Measurements from ENCODE around the gene ZCCHC7. TPM values are rescaled to one million over a fixed set of nuclear protein-coding genes. Genes with fewer than 3 reads are reported as not detected.
A peak's percentile ranks its signal among the peaks of the same experiment; 100 is the strongest.

Gene ZCCHC7
- total and polyA plus RNA-seq, 10 of the 15 experiments (the other 5 are each of a cell fraction or from before 2014, with no cell fraction given): 42.9 to 178 (median 53.3) TPM

- no peak for TF ChIP-seq SUZ12 (IDR thresholded peaks at IDR 0.05; ENCODE audit: unreplicated experiment)
- no peak for TF ChIP-seq HDAC6 (IDR thresholded peaks at IDR 0.05; ENCODE audit: unreplicated experiment)
- no peak for TF ChIP-seq SIN3A (IDR thresholded peaks at IDR 0.05; ENCODE audit: low read depth, low read length)
- no peak for TF ChIP-seq RBBP5 (conservative IDR thresholded peaks at IDR 0.05)
- no peak for TF ChIP-seq KLF5 (IDR thresholded peaks at IDR 0.05; ENCODE audit: partially characterized antibody)
- peak; percentile 65; the same call in 1 of the 2 replicates for TF ChIP-seq SMC3 (IDR thresholded peaks at IDR 0.05; ENCODE audit: borderline replicate concordance, low read length)
- no peak for TF ChIP-seq MXI1 (IDR thresholded peaks at IDR 0.05; ENCODE audit: low read depth, low read length)
- TF ChIP-seq CHD4 (IDR thresholded peaks at IDR 0.05): no peak
- no peak for TF ChIP-seq SUPT20H (IDR thresholded peaks at IDR 0.05; ENCODE audit: borderline replicate concordance, control insufficient read depth, low read depth, low read length)
- TF ChIP-seq PAX5 (IDR thresholded peaks at IDR 0.05; ENCODE audit: borderline replicate concordance, low read depth, low read length): 0 out of 2 replicates have a peak, but pooled peaks have one; percentile 27
- TF ChIP-seq NFYA (IDR thresholded peaks at IDR 0.05; ENCODE audit: borderline replicate concordance, low read depth, low read length): no peak
- TF ChIP-seq MTA3 (IDR thresholded peaks at IDR 0.05; ENCODE audit: borderline replicate concordance, low read length): no peak
- no peak for TF ChIP-seq ESRRA (IDR thresholded peaks at IDR 0.05; ENCODE audit: low read length)
- TF ChIP-seq BRCA1 (IDR thresholded peaks at IDR 0.05; ENCODE audit: low read depth, low read length): no peak
- TF ChIP-seq FOS (IDR thresholded peaks at IDR 0.05; ENCODE audit: borderline replicate concordance, extremely low read depth, insufficient read length): no peak
- no peak for TF ChIP-seq ZNF24 (IDR thresholded peaks at IDR 0.05)
- 0 out of 3 replicates have a peak, but pooled peaks have one; percentile 32 for TF ChIP-seq POU2F2 (IDR thresholded peaks at IDR 0.05; ENCODE audit: borderline replicate concordance, low read depth, low read length)
- TF ChIP-seq ZNF217 (IDR thresholded peaks at IDR 0.05): no peak
- TF ChIP-seq ATF7 (IDR thresholded peaks at IDR 0.05; ENCODE audit: low read depth): peak; percentile 87
- no peak for TF ChIP-seq ZBTB40 (IDR thresholded peaks at IDR 0.05; ENCODE audit: borderline replicate concordance)
- peak; percentile 47; the same call in 1 of the 2 replicates for TF ChIP-seq RAD51 (IDR thresholded peaks at IDR 0.05)
- TF ChIP-seq EP300 (IDR thresholded peaks at IDR 0.05; ENCODE audit: borderline replicate concordance in 1 of 2, control insufficient read depth in 1 of 2, low read depth in 2 of 2, low read length in 2 of 2): no peak
- no peak for TF ChIP-seq SREBF1 (IDR thresholded peaks at IDR 0.05; ENCODE audit: low read length)
- TF ChIP-seq E2F4 (IDR thresholded peaks at IDR 0.05; ENCODE audit: low read depth, low read length): no peak
- TF ChIP-seq BACH1 (IDR thresholded peaks at IDR 0.05; ENCODE audit: borderline replicate concordance): no peak
- TF ChIP-seq BCL3 (IDR thresholded peaks at IDR 0.05; ENCODE audit: borderline replicate concordance, insufficient read depth, low read depth, low read length, poor library complexity, severe bottlenecking): no peak
These were observed 270.4 kb downstream of the ZCCHC7 start (continued) for GRCh38 chr9:37390759-37391158.

Measured in GM12878 (cell line).